Stimulated activated CD4-positive, alpha-beta T cell treated with anti-CD3 and anti-CD28 coated beads, TNF-alpha, amount 100 ng/mL, for 1 hour (primary cell): ENCODE measurements around the gene ZNF140.

Source experiments
- DNase-seq, 3 donors: peaks; one replicate each; pipeline ENCODE4 v3.0.0-alpha.2; 2020; ENCODE audit warnings: low read depth in 3 of 3, low spot score in 1 of 3

Gene ZNF140

GRCh38 chr12:133080368-133081158, at the start of gene ZNF140:
TSS of gene ZNF140 (plus strand) at chr12:133080923. CDS start at chr12:133081321, 398 bp downstream.
- peak; percentile 81 to 86 (median 82) for DNase-seq

GRCh38 chr12:133037207-133038005, 43.3 kb upstream of the ZNF140 start, which contains the start of gene ZNF84:
TSS of gene ZNF84 (plus strand) at chr12:133037509. CDS start at chr12:133041468, 3,959 bp downstream.
- DNase-seq, result peak; percentile 92 to 95 (median 92)

- no peak for DNase-seq
Observed at GRCh38 chr12:133038118-133038709, 42.5 kb upstream of the ZNF140 start.

- DNase-seq, result no peak
Observed at GRCh38 chr12:133046698-133047097, 34.0 kb upstream of the ZNF140 start.

GRCh38 chr12:133057446-133057845, 23.3 kb upstream of the ZNF140 start:
- no peak for DNase-seq

GRCh38 chr12:133058203-133059113, 22.3 kb upstream of the ZNF140 start:
- no peak for DNase-seq

GRCh38 chr12:133061954-133062353, 18.8 kb upstream of the ZNF140 start:
- DNase-seq, result no peak

GRCh38 chr12:133063556-133063955, 17.2 kb upstream of the ZNF140 start:
- DNase-seq, result no peak

GRCh38 chr12:133073836-133074235, 6.9 kb upstream of the ZNF140 start:
- DNase-seq, result no peak

- DNase-seq, result peak; percentile 84 to 89 (median 86)
Observed at GRCh38 chr12:133080026-133080367, 726 bp upstream of the ZNF140 start.

- no peak for DNase-seq
Observed at GRCh38 chr12:133081159-133081780, 547 bp downstream of the ZNF140 start.

GRCh38 chr12:133083345-133083744, 2.6 kb downstream of the ZNF140 start:
- DNase-seq, result no peak

GRCh38 chr12:133105620-133106019, 24.9 kb downstream of the ZNF140 start:
- no peak for DNase-seq

GRCh38 chr12:133106253-133106652, 25.5 kb downstream of the ZNF140 start:
- DNase-seq, result no peak

GRCh38 chr12:133107121-133107520, 26.4 kb downstream of the ZNF140 start:
- no peak for DNase-seq

GRCh38 chr12:133108150-133108549, 27.4 kb downstream of the ZNF140 start:
- no peak for DNase-seq

- no peak for DNase-seq
Observed at GRCh38 chr12:133120385-133121191, 39.9 kb downstream of the ZNF140 start.

- DNase-seq, result no peak
Observed at GRCh38 chr12:133124674-133125073, 44.0 kb downstream of the ZNF140 start.

- no peak for DNase-seq
Observed at GRCh38 chr12:133129368-133130037, 48.8 kb downstream of the ZNF140 start.
